GM23338 (cell line): ENCODE results near the gene DSCAML1. TPM values are rescaled to one million over a fixed set of nuclear protein-coding genes. Genes with fewer than 3 reads are reported as not detected.

ENCODE experiments used
- ATAC-seq: fragments of 200-7000 bp; cut with Tn5 transposase; 3 replicates; pipeline ENCODE4 v1.9.1; 2020
- DNase-seq: peaks from one replicate; pipeline ENCODE4 v3.0.0-alpha.2; 2015; ENCODE audit warnings: low spot score
- H2AFZ ChIP-seq: fragments of 200-600 bp; sonication (generic); 2 replicates; pipeline ENCODE4 v1.8.0; 2016; ENCODE audit warnings: antibody characterized with exemption, mild to moderate bottlenecking, moderate library complexity
- H3F3A ChIP-seq: fragments of 200-600 bp; sonication (generic); replicated peaks from 2 replicates; pipeline ENCODE4 v1.8.0; 2017; ENCODE audit warnings: antibody characterized with exemption, mixed run types, low read depth
- H3K27ac ChIP-seq: fragments of 200-600 bp; sonication (generic); 2 replicates; pipeline ENCODE4 v1.6.1; 2016; ENCODE audit warnings: low read depth
- H3K27me3 ChIP-seq: fragments of 200-600 bp; sonication (generic); 2 replicates; pipeline ENCODE4 v1.8.0; 2016; ENCODE audit warnings: mild to moderate bottlenecking, mixed run types, moderate library complexity; ENCODE audit not compliant: insufficient read depth
- H3K36me3 ChIP-seq: fragments of 200-600 bp; sonication (generic); 2 replicates; pipeline ENCODE4 v1.8.0; 2016; ENCODE audit warnings: mild to moderate bottlenecking; ENCODE audit not compliant: insufficient read depth
- H3K4me1 ChIP-seq: fragments of 200-600 bp; sonication (generic); 2 replicates; pipeline ENCODE4 v1.8.0; 2016; ENCODE audit warnings: mild to moderate bottlenecking, moderate library complexity; ENCODE audit not compliant: insufficient read depth
- H3K4me2 ChIP-seq: fragments of 200-600 bp; sonication (generic); 2 replicates; pipeline ENCODE4 v1.7.1; 2017; ENCODE audit warnings: mixed run types
- H3K4me3 ChIP-seq: fragments of 200-600 bp; sonication (generic); 2 replicates; pipeline ENCODE4 v1.6.1; 2016; ENCODE audit warnings: mixed run types
- H3K79me2 ChIP-seq: fragments of 200-600 bp; sonication (generic); replicated peaks from 2 replicates; pipeline ENCODE4 v1.8.0; 2017; ENCODE audit warnings: mild to moderate bottlenecking; ENCODE audit not compliant: insufficient read depth
- H3K9me2 ChIP-seq: fragments of 200-600 bp; sonication (generic); 2 replicates; pipeline ENCODE4 v1.8.0; 2017; ENCODE audit not compliant: insufficient read depth
- H4K20me1 ChIP-seq: fragments of 200-600 bp; sonication (generic); replicated peaks from 2 replicates; pipeline ENCODE4 v1.8.0; 2017; ENCODE audit warnings: mild to moderate bottlenecking; ENCODE audit not compliant: insufficient read depth
- H3K27ac Mint-ChIP-seq: 2 replicates; pipeline ENCODE4 v1.8.0; 2020; ENCODE audit warnings: inconsistent platforms, mild to moderate bottlenecking, moderate library complexity, mixed read lengths
- H3K27me3 Mint-ChIP-seq: 3 replicates; pipeline ENCODE4 v1.8.0; 2022; ENCODE audit warnings: low read depth, mild to moderate bottlenecking, moderate library complexity, mixed read lengths, inconsistent platforms; ENCODE audit not compliant: insufficient read depth, poor library complexity
- H3K36me3 Mint-ChIP-seq: 3 replicates; pipeline ENCODE4 v1.8.0; 2021; ENCODE audit warnings: low read depth, mild to moderate bottlenecking, inconsistent platforms, moderate library complexity, mixed read lengths
- H3K4me1 Mint-ChIP-seq: 3 replicates; pipeline ENCODE4 v1.8.0; 2020; ENCODE audit warnings: mild to moderate bottlenecking, inconsistent platforms, mixed read lengths
- H3K4me3 Mint-ChIP-seq: 3 replicates; pipeline ENCODE4 v1.8.0; 2021; ENCODE audit warnings: moderate library complexity, mild to moderate bottlenecking, inconsistent platforms, mixed read lengths
- H3K9me3 Mint-ChIP-seq: 3 replicates; pipeline ENCODE4 v1.8.0; 2020; ENCODE audit warnings: moderate library complexity, mild to moderate bottlenecking, inconsistent platforms, mixed read lengths
- CTCF ChIP-seq, 2 experiments: fragments of 200-600 bp in 1 of 2; sonication (generic) in 1 of 2; conservative IDR thresholded peaks; 2 replicates each; pipeline versions ENCODE4 v1.5.1 to v1.6.1; 2016 to 2017; ENCODE audit warnings: antibody characterized with exemption in 2 of 2, low read depth in 2 of 2, mild to moderate bottlenecking in 2 of 2, moderate library complexity in 1 of 2
- EZH2phosphoT487 ChIP-seq: fragments of 200-600 bp; sonication (generic); IDR thresholded peaks from one replicate; pipeline ENCODE4 v1.8.1; 2018; ENCODE audit warnings: antibody characterized with exemption; ENCODE audit not compliant: unreplicated experiment
- JUNB ChIP-seq: IDR thresholded peaks from one replicate; pipeline ENCODE4 v1.6.1; 2016; ENCODE audit warnings: antibody characterized with exemption; ENCODE audit not compliant: unreplicated experiment
- NANOG ChIP-seq: IDR thresholded peaks from 2 replicates; pipeline ENCODE4 v1.6.1; 2016; ENCODE audit warnings: antibody characterized with exemption, borderline replicate concordance
- POLR2AphosphoS5 ChIP-seq: IDR thresholded peaks from 2 replicates; pipeline ENCODE4 v1.6.1; 2016; ENCODE audit warnings: antibody characterized with exemption, low read depth
- STAT1 ChIP-seq: IDR thresholded peaks from one replicate; pipeline ENCODE4 v1.6.1; 2016; ENCODE audit warnings: antibody characterized with exemption; ENCODE audit not compliant: unreplicated experiment
- ZNF114 ChIP-seq: fragments of 250-450 bp; sonication (Bioruptor Pico); IDR thresholded peaks from 2 replicates; pipeline ENCODE4 v1.5.0; 2020; ENCODE audit warnings: mild to moderate bottlenecking, moderate library complexity
- ZNF331 ChIP-seq: fragments of 250-450 bp; sonication (Bioruptor Pico); IDR thresholded peaks from 2 replicates; pipeline ENCODE4 v1.5.0; 2020; ENCODE audit warnings: low read depth, mild to moderate bottlenecking, moderate library complexity
- polyA plus RNA-seq: library from polyadenylated mRNA; unstranded; fragments of >200 nt; fragmentation: Nextera tagmentation; extraction: Ambion mirVana; gene quantifications from 2 replicates; pipeline ENCODE4 v1.2.1, GENCODE V29; 2016
- total RNA-seq: library from RNA; depleted of rRNA; stranded (reverse); fragments of >200 nt; shearing (Covaris generic); gene quantifications from 2 replicates; pipeline ENCODE4 v1.2.3, GENCODE V29; 2014
- TF ChIP-seq, protein P1 (sequence below): IDR thresholded peaks from 2 replicates; pipeline ENCODE4 v1.6.1; 2016; ENCODE audit warnings: antibody characterized with exemption
- TF ChIP-seq, protein P2 (sequence below): IDR thresholded peaks from one replicate; pipeline ENCODE4 v1.6.1; 2018; ENCODE audit warnings: antibody characterized with exemption; ENCODE audit not compliant: unreplicated experiment
- TF ChIP-seq, protein P3 (sequence below): fragments of 250-450 bp; sonication (Bioruptor Pico); IDR thresholded peaks from 2 replicates; pipeline ENCODE4 v1.5.0; 2020; ENCODE audit warnings: mild to moderate bottlenecking, moderate library complexity

DSCAML1 gene
- total and polyA plus RNA-seq, 2 experiments from 2014 or later = 0.17 TPM; not detected in 1

DNA sequence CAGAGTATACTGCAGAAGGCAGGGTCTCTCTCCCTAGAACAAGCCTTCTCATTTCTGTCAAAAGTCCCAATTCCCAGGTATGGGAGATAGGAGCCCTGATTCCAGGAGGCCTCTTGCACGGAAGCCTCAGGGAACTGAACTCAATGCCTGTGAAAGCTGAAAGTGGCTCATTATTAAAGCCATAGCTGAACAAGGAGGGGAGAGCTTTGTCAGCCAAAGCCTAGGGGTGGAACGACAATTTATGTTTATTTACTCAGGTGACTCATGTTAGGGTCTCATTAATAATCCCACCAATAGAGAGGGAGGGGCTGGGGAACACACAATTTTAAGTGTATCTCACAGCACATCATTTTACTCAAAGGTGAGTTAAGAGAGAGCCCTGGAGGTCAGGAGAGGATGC lies 44.9 kb downstream of the DSCAML1 start:
- H3K36me3 ChIP-seq = no peaks in the 10 kb centered on the region
- peaks cover 5% of the 10 kb centered on the region for H3K27me3 Mint-ChIP-seq
- H3K9me3 Mint-ChIP-seq = no peaks in the 10 kb centered on the region
- no peaks in the 10 kb centered on the region for H4K20me1 ChIP-seq
- TF ChIP-seq, protein P1, sequence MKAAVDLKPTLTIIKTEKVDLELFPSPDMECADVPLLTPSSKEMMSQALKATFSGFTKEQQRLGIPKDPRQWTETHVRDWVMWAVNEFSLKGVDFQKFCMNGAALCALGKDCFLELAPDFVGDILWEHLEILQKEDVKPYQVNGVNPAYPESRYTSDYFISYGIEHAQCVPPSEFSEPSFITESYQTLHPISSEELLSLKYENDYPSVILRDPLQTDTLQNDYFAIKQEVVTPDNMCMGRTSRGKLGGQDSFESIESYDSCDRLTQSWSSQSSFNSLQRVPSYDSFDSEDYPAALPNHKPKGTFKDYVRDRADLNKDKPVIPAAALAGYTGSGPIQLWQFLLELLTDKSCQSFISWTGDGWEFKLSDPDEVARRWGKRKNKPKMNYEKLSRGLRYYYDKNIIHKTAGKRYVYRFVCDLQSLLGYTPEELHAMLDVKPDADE = no peak
- TF ChIP-seq ZNF331 (CRISPR knock-in tag) (no peak), POLR2AphosphoS5 (no peak), ZNF114 (no peak), NANOG (no peak), EZH2phosphoT487 (no peak), CTCF (conservative IDR thresholded peaks at IDR 0.05; ENCODE audit: low read depth in 2 of 2) (no peak), JUNB (no peak), STAT1 (no peak)
- TF ChIP-seq, protein P2, sequence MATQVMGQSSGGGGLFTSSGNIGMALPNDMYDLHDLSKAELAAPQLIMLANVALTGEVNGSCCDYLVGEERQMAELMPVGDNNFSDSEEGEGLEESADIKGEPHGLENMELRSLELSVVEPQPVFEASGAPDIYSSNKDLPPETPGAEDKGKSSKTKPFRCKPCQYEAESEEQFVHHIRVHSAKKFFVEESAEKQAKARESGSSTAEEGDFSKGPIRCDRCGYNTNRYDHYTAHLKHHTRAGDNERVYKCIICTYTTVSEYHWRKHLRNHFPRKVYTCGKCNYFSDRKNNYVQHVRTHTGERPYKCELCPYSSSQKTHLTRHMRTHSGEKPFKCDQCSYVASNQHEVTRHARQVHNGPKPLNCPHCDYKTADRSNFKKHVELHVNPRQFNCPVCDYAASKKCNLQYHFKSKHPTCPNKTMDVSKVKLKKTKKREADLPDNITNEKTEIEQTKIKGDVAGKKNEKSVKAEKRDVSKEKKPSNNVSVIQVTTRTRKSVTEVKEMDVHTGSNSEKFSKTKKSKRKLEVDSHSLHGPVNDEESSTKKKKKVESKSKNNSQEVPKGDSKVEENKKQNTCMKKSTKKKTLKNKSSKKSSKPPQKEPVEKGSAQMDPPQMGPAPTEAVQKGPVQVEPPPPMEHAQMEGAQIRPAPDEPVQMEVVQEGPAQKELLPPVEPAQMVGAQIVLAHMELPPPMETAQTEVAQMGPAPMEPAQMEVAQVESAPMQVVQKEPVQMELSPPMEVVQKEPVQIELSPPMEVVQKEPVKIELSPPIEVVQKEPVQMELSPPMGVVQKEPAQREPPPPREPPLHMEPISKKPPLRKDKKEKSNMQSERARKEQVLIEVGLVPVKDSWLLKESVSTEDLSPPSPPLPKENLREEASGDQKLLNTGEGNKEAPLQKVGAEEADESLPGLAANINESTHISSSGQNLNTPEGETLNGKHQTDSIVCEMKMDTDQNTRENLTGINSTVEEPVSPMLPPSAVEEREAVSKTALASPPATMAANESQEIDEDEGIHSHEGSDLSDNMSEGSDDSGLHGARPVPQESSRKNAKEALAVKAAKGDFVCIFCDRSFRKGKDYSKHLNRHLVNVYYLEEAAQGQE = no peak
- TF ChIP-seq, protein P3, sequence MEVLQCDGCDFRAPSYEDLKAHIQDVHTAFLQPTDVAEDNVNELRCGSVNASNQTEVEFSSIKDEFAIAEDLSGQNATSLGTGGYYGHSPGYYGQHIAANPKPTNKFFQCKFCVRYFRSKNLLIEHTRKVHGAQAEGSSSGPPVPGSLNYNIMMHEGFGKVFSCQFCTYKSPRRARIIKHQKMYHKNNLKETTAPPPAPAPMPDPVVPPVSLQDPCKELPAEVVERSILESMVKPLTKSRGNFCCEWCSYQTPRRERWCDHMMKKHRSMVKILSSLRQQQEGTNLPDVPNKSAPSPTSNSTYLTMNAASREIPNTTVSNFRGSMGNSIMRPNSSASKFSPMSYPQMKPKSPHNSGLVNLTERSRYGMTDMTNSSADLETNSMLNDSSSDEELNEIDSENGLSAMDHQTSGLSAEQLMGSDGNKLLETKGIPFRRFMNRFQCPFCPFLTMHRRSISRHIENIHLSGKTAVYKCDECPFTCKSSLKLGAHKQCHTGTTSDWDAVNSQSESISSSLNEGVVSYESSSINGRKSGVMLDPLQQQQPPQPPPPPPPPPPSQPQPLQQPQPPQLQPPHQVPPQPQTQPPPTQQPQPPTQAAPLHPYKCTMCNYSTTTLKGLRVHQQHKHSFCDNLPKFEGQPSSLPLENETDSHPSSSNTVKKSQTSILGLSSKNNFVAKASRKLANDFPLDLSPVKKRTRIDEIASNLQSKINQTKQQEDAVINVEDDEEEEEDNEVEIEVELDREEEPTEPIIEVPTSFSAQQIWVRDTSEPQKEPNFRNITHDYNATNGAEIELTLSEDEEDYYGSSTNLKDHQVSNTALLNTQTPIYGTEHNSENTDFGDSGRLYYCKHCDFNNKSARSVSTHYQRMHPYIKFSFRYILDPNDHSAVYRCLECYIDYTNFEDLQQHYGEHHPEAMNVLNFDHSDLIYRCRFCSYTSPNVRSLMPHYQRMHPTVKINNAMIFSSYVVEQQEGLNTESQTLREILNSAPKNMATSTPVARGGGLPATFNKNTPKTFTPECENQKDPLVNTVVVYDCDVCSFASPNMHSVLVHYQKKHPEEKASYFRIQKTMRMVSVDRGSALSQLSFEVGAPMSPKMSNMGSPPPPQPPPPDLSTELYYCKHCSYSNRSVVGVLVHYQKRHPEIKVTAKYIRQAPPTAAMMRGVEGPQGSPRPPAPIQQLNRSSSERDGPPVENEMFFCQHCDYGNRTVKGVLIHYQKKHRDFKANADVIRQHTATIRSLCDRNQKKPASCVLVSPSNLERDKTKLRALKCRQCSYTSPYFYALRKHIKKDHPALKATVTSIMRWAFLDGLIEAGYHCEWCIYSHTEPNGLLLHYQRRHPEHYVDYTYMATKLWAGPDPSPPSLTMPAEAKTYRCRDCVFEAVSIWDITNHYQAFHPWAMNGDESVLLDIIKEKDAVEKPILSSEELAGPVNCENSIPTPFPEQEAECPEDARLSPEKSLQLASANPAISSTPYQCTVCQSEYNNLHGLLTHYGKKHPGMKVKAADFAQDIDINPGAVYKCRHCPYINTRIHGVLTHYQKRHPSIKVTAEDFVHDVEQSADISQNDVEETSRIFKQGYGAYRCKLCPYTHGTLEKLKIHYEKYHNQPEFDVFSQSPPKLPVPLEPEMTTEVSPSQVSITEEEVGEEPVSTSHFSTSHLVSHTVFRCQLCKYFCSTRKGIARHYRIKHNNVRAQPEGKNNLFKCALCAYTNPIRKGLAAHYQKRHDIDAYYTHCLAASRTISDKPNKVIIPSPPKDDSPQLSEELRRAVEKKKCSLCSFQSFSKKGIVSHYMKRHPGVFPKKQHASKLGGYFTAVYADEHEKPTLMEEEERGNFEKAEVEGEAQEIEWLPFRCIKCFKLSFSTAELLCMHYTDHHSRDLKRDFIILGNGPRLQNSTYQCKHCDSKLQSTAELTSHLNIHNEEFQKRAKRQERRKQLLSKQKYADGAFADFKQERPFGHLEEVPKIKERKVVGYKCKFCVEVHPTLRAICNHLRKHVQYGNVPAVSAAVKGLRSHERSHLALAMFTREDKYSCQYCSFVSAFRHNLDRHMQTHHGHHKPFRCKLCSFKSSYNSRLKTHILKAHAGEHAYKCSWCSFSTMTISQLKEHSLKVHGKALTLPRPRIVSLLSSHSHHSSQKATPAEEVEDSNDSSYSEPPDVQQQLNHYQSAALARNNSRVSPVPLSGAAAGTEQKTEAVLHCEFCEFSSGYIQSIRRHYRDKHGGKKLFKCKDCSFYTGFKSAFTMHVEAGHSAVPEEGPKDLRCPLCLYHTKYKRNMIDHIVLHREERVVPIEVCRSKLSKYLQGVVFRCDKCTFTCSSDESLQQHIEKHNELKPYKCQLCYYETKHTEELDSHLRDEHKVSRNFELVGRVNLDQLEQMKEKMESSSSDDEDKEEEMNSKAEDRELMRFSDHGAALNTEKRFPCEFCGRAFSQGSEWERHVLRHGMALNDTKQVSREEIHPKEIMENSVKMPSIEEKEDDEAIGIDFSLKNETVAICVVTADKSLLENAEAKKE (CRISPR knock-in tag) = no peak
- H3K4me3 Mint-ChIP-seq = no peak overlapping the region
- H3K27ac ChIP-seq = no peak overlapping the region
- no peak overlapping the region for H3K27ac Mint-ChIP-seq
- no peaks in the 10 kb centered on the region for H3K36me3 Mint-ChIP-seq
- H3K9me2 ChIP-seq = no peaks in the 10 kb centered on the region
- no peaks in the 10 kb centered on the region for H3F3A ChIP-seq
- no peak overlapping the region for H3K4me3 ChIP-seq
- DNase-seq = no peak
- no peaks in the 10 kb centered on the region; the same call in 1 of the 2 replicates for H3K4me1 ChIP-seq
- H3K4me2 ChIP-seq = no peak overlapping the region
- ATAC-seq = no peak
- H3K79me2 ChIP-seq = no peaks in the 10 kb centered on the region
- no peaks in the 10 kb centered on the region for H3K27me3 ChIP-seq
- H2AFZ ChIP-seq = no peak overlapping the region
- peaks cover 13% of the 10 kb centered on the region for H3K4me1 Mint-ChIP-seq
